Activated T-cell treated with anti-CD3 and anti-CD28 coated beads, Interleukin-2, amount 50 U/mL, for 1 hour (primary cell): ENCODE results near the gene DAGLA.
"Not testable (repeated sequence)": the region's sequence is repeated elsewhere in the genome, so short reads cannot be mapped to it uniquely, and the experiment has no call there.

Experiments used
- DNase-seq: peaks from one replicate; pipeline ENCODE4 v3.0.0-alpha.2; 2020

DAGLA gene, protein sequence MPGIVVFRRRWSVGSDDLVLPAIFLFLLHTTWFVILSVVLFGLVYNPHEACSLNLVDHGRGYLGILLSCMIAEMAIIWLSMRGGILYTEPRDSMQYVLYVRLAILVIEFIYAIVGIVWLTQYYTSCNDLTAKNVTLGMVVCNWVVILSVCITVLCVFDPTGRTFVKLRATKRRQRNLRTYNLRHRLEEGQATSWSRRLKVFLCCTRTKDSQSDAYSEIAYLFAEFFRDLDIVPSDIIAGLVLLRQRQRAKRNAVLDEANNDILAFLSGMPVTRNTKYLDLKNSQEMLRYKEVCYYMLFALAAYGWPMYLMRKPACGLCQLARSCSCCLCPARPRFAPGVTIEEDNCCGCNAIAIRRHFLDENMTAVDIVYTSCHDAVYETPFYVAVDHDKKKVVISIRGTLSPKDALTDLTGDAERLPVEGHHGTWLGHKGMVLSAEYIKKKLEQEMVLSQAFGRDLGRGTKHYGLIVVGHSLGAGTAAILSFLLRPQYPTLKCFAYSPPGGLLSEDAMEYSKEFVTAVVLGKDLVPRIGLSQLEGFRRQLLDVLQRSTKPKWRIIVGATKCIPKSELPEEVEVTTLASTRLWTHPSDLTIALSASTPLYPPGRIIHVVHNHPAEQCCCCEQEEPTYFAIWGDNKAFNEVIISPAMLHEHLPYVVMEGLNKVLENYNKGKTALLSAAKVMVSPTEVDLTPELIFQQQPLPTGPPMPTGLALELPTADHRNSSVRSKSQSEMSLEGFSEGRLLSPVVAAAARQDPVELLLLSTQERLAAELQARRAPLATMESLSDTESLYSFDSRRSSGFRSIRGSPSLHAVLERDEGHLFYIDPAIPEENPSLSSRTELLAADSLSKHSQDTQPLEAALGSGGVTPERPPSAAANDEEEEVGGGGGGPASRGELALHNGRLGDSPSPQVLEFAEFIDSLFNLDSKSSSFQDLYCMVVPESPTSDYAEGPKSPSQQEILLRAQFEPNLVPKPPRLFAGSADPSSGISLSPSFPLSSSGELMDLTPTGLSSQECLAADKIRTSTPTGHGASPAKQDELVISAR

DNA sequence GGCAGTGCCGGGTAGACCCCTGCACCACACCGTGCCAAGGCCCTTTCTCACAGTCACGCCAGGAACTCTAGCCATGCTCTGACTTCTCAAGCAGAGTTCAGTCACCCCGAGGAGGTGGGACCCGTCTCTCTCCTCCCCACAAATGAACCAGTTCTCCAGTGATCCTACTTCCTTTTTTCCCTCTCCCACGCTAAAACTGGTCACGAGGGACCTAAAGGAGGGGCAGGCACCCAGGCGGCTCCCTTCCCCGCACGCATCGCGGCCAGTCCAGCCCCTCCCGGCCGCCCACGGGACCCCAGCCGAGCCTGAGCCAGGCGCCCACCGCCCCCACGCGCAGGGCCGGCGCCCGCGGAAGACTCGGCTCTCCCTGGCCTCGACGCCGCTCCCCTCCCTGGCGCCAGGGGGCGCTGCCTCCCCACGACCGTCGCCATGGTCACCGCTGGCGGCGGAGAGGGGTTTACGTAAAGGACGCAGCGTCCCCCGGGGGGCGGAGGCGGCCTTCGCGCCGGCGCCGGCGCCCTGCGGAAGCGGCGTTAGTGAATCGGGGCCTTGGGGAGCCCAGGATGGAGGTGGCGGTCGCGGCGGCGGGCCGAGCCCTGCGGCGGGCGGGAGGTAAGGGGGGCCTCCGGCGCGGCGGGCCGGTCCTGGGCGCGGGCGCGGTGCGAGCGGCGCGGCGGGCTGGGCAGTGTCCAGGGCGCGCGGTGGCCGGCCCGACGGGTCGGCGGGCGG lies at the start of gene DAGLA:
Gene DAGLA, plus strand, starts transcription at position 499 of the 729 bp plus-strand sequence. CDS start 39,765 bp downstream, outside the sequence.
- DNase-seq = peak; percentile 88

DNA sequence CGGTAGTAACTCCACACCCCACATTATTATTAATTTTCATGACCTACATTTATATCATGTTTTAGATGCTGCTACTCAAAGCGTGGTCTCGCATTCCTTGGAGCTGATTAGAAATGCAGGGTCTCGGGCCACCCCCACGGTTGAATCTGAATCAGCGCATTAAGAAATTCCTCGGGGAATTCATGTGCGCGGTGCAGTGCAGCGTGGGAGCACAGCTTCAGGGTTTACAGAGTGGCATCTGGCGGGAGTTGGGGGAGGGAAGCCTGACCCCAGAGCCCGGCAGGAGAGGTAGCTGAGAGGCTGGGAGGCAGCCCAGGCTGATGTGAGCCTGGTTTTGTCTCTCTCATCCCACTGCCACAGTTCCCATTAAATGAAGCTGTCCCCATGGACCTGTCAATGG lies 48.1 kb upstream of the DAGLA start:
- no peak for DNase-seq

DNA sequence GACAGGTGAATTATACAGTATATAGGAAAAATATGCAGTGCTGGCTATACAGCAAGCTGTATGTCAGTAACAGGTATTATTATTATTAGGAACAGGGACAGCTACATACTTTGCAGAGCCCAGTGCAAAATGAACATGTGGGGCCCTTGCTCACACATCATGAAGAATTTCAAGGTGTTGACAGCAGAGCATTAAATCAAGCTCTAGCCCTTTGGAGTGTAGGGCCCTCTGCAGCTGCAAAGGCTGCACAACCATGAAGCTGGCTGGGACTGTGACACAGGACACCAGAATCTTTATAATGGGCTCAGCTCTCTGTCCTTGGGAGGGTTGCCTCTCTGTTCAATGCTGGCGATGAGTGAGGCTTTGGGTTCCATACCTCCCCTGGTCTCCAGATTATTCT lies 44.9 kb upstream of the DAGLA start:
- DNase-seq = no peak

GRCh38 chr11:61635787-61636186 lies 44.4 kb upstream of the DAGLA start:
- no peak for DNase-seq

GRCh38 chr11:61636676-61637075 lies 43.5 kb upstream of the DAGLA start:
- no peak for DNase-seq

- DNase-seq = no peak
Observed at GRCh38 chr11:61637277-61637676, 42.9 kb upstream of the DAGLA start.

DNA sequence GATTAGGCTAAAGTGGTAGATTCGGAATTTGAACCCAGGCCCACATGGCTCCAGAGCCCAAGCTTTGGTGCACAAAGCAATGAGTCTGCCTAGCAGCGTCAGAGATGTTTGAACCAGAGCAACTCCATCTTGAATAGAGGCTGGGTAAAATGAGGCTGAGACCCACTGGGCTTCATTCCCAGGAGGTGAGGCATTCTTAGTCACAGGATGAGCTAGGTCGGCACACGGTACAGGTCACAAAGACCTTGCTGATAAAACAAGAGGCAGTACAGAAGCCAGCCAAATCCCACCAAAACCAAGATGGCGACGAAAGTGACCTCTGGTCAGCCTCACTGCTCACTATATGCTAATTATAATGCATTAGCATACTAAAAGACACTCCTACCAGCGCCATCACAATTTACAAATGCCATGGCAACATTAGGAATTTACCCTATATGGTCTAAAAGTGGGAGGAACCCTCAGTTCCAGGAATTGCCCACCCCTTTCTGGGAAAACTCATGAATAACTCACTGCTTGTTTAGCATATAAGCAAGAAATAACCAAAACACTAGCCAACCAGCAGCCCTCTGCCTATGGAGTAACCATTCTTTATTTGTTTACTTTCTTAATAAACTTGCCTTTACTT lies 40.3 kb upstream of the DAGLA start:
- no peak for DNase-seq

DNA sequence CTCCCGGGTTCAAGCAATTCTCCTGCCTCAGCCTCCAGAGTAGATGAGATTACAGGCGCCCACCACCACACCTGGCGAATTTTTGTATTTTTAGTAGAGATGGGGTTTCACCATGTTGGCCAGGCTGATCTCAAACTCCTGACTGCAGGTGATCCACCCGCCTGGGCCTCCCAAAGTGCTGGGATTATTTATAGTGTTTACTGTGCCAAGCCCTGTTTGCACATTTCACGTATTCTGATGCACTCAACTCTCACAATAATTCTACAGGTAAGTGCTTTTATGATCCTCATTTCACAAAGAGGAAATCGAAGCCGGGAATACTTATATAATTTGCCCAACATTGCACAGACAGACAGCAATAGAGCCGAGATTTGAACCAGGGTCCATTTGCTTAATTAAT lies 38.0 kb upstream of the DAGLA start:
- no peak for DNase-seq

- DNase-seq = no peak
Observed at GRCh38 chr11:61645179-61645868, 34.9 kb upstream of the DAGLA start.

GRCh38 chr11:61647529-61647928 lies 32.7 kb upstream of the DAGLA start:
- no peak for DNase-seq

DNA sequence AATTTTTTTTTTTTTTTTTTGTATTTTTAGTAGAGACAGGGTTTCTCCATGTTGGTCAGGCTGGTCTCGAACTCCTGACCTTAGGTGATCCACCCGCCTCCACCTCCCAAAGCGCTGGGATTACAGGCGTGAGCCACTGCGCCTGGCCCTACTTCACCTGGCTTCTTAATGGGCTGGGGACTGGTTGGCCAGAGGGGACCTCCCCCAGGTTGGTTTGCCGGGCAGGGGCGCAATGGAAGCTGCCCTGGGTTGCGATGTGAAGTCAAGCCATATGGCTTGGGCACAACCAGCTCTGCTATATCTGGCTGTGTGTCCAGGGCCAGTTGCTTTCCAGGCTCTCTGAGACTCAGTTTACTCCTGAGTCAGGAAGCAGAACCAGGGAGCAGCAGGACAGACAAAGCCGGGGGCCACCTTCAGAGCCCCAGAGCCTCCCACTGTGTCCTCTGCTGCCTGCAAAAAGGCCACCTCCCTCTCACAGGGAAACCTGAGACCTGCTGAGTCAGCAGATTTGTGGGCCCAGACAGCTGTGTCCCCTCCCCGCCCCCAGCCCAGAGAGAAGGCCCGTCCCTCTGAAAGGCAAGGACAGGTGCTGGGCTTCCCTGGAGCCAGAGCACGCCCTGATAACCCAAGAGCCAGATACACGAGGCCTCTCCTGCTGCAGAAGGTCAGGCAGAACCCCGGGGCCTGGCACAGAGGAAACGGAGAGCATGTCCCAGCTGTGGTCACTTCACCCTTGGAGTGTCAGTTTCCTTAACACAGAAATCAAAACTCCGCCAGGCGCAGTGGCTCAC lies 29.2 kb upstream of the DAGLA start:
- DNase-seq = no peak

DNA sequence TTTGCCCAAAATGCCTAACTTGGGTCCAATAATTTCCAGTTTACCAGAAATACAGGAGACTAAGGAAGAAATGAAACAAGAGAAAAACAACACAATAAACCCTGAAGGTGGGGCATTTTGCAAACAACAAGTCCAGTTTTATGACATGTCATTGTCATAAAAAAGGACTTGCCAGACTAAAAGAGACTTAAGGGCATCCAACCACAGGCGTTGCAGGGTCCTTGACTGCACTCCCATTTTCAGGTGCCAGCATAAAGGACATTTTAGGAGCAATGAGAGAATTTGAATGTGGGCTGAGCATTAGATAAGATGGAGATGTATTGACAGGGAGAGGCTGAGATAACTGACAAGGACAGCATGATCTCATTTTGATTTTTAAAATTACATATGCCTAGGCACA lies 28.1 kb upstream of the DAGLA start:
- no peak for DNase-seq

GRCh38 chr11:61654397-61654829 lies 25.8 kb upstream of the DAGLA start:
- DNase-seq = no peak

DNA sequence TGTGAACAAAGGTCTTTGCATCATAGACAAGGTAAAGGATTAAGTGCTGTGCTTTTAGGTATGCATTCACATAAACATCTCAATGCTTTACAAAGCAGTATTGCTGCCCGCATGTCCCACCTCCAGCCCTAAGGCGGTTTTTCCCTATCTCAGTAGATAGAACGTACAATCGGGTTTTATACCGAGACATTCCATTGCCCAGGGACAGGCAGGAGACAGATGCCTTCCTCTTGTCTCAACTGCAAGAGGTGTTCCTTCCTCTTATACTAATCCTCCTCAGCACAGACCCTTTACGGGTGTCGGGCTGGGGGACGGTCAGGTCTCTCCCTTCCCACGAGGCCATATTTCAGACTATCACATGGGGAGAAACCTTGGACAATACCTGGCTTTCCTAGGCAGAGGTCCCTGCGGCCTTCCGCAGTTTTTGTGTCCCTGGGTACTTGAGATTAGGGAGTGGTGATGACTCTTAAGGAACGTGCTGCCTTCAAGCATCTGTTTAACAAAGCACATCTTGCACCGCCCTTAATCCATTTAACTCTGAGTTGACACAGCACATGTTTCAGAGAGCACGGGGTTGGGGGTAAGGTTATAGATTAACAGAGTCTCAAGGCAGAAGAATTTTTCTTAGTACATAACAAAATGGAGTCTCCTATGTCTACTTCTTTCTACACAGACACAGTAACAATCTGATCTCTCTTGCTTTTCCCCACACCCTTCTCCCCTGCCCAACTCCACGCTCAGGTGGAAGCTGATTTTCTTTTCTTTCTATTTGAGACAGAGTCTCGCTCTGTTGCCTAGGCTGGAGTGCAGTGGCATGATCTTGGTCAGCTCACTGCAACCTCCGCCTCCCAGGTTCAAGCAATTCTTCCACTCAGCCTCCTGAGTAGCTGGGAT lies 24.7 kb upstream of the DAGLA start:
- not testable (repeated sequence) for DNase-seq

- no peak for DNase-seq
Observed at GRCh38 chr11:61656347-61657077, 23.7 kb upstream of the DAGLA start.

DNA sequence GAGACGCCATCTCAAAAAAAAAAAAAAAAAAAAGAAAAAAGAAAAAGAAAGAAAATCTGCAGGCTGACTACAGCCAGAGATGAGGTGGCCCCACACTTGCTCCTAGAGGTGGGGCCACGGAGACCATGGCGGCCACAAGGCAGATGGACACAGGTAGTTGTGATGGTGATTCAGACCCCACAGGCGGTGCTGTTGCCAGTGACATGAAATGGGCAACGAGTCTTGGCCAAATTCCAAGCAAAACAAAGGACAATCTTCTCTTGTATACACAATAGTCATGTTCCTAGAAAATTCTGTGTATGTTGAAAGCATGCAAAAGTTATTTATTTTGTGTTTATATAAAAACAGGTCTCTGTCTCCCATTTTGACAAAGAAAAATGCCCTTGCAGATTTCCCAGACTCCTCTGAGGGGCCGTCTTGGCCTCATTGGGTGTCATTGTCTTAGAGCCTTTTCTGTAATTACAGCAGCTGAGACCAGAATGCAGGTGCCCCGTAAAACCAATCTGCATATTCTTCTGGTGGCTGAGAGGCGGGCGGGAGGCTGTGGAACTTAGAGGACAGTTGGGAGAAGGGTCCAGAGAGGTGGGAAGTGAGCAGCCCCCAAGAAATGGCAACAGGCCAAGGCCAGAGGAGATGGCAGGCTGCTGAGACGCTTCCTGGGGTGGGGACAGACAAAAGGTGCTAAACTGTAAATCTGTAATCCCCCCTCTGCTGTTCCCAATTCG lies 22.5 kb upstream of the DAGLA start:
- DNase-seq = no peak

GRCh38 chr11:61659413-61660196 lies 20.6 kb upstream of the DAGLA start:
- DNase-seq = no peak

DNA sequence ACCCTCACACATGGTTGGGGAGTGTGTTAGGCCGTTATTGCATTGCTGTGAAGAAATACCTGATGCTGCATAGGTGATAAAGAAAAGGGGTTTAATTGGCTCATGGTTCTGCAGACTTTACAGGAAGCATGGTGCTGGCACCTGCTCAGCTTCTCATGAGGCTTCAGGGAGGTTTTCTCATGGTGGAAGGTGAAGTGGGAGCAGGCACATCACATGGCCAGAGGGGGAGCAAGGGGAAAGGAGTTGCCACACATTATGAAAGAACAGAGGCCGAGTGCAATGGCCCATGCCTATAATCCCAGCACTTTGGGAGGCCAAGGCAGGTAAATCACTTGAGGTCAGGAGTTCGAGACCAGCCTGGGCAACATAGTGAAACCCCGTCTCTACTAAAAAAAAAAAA lies 19.2 kb upstream of the DAGLA start:
- not testable (repeated sequence) for DNase-seq
